GM12875 (cell line): ENCODE data around the gene SLC25A2.
A peak's percentile ranks its signal among the peaks of the same experiment; 100 is the strongest.
"Not testable (repeated sequence)": the region's sequence is repeated elsewhere in the genome, so short reads cannot be mapped to it uniquely, and the experiment has no call there.

Experiments
- H3K4me3 ChIP-seq: one replicate; pipeline ENCODE4 v1.5.1; 2011; ENCODE audit warnings: low read depth, low read length, control low read depth
- CTCF ChIP-seq: IDR thresholded peaks from 2 replicates; pipeline ENCODE4 v1.5.1; 2011; ENCODE audit warnings: low read depth, mild to moderate bottlenecking, control low read depth, inconsistent platforms, low read length, moderate library complexity, borderline replicate concordance; ENCODE audit not compliant: insufficient read depth

Gene SLC25A2

GRCh38 chr5:141303756-141304155 is at the start of gene SLC25A2:
Gene SLC25A2 (minus strand): TSS chr5:141304049. CDS start chr5:141303865, 184 bp downstream.
- no peak within 1 kb of the TSS for H3K4me3 ChIP-seq
- TF ChIP-seq CTCF, result no peak

GRCh38 chr5:141351591-141351990 is 47.7 kb upstream of the SLC25A2 start:
- no peak overlapping the region for H3K4me3 ChIP-seq
- TF ChIP-seq CTCF, result no peak

GRCh38 chr5:141349917-141350619 is 46.2 kb upstream of the SLC25A2 start, which contains the start of gene PCDHGB1:
Gene PCDHGB1 (plus strand): TSS chr5:141350099. CDS start chr5:141350261, 162 bp downstream.
- no peak within 1 kb of the TSS for H3K4me3 ChIP-seq
- peak; percentile 51; the same call in 1 of the 2 replicates for TF ChIP-seq CTCF

- H3K4me3 ChIP-seq, result not testable (repeated sequence)
These were observed 42.2 kb upstream of the SLC25A2 start for GRCh38 chr5:141346017-141346416.

- TF ChIP-seq CTCF, result no peak
These were observed 41.5 kb upstream of the SLC25A2 start for GRCh38 chr5:141345327-141345726.

GRCh38 chr5:141343953-141344463 is 40.2 kb upstream of the SLC25A2 start:
- no peak for TF ChIP-seq CTCF
- no peak overlapping the region for H3K4me3 ChIP-seq

More at GRCh38 chr5:141345327-141345726, 41.5 kb upstream of the SLC25A2 start:
- no peak overlapping the region for H3K4me3 ChIP-seq

GRCh38 chr5:141343242-141343952 is 39.5 kb upstream of the SLC25A2 start, which contains the start of gene PCDHGA3:
Gene PCDHGA3 (plus strand): TSS chr5:141343829. CDS start chr5:141344034, 205 bp downstream.
- no peak within 1 kb of the TSS for H3K4me3 ChIP-seq
- TF ChIP-seq CTCF, result peak; percentile 29; the same call in 1 of the 2 replicates
